Gastrocnemius medialis (tissue), 4 donors: Measurements from ENCODE around the gene XRN2. TPM values are rescaled to one million over a fixed set of nuclear protein-coding genes. Genes with fewer than 3 reads are reported as not detected.

Source experiments
- ATAC-seq, 2 donors: fragments of 150-250 bp; one replicate each; pipeline ENCODE4 v1.9.1; 2016
- DNase-seq, 2 donors: peaks; one replicate each; pipeline ENCODE4 v3.0.0-alpha.2; 2019
- H3K27ac ChIP-seq, 4 donors: fragments of 200-600 bp; sonication (generic); 1 replicate in 1 of 4; 2 replicates in 3 of 4; pipeline ENCODE4 v1.5.1; 2016 to 2018; ENCODE audit warnings: mild to moderate bottlenecking in 2 of 4, moderate library complexity in 1 of 4
- H3K27me3 ChIP-seq, 3 donors: fragments of 200-600 bp; sonication (generic) in 2 of 3; 1 replicate in 1 of 3; 2 replicates in 2 of 3; pipeline versions ENCODE4 v1.5.1 to v1.6.0; 2016 to 2019; ENCODE audit warnings: mild to moderate bottlenecking in 1 of 3, moderate library complexity in 1 of 3
- H3K36me3 ChIP-seq, 2 donors: fragments of 200-600 bp; sonication (generic) in 1 of 2; one replicate each; pipeline ENCODE4 v1.5.1; 2017 to 2018
- H3K4me1 ChIP-seq, 2 donors: fragments of 200-600 bp; sonication (generic) in 1 of 2; one replicate each; pipeline ENCODE4 v1.5.1; 2016 to 2017; ENCODE audit warnings: mild to moderate bottlenecking in 2 of 2
- H3K4me3 ChIP-seq, 4 donors: fragments of 200-600 bp; sonication (generic) in 3 of 4; 1 replicate in 1 of 4; 2 replicates in 3 of 4; pipeline ENCODE4 v1.5.1; 2016 to 2019; ENCODE audit warnings: mild to moderate bottlenecking in 2 of 4
- H3K9me3 ChIP-seq, 3 donors: fragments of 200-600 bp; sonication (generic) in 2 of 3; 1 replicate in 1 of 3; 2 replicates in 2 of 3; pipeline ENCODE4 v1.5.1; 2016 to 2019
- POLR2A ChIP-seq, 2 donors: fragments of 450-650 bp; IDR thresholded peaks; one replicate each; pipeline ENCODE4 v1.6.1; 2017; ENCODE audit warnings: antibody characterized with exemption in 2 of 2, mild to moderate bottlenecking in 2 of 2, moderate library complexity in 2 of 2
- in situ Hi-C, 4 donors: fragments of 200-750 bp; cut with MboI; loops; one replicate each; pipeline versions ENCODE4 v1.15.0 to v1.8.0; 2017; ENCODE audit warnings: low sequenced_read_pairs in 4 of 4
- intact Hi-C: fragments of 100-400 bp; cut with DNase I; formaldehyde crosslinking; loops from one replicate; pipeline ENCODE4 v1.15.1; 2023; ENCODE audit warnings: low total_unique reads
- total RNA-seq, 4 donors: library from RNA; depleted of rRNA; stranded (reverse); fragments of >200 nt; gene quantifications; one replicate each; pipeline versions ENCODE4 v1.1.0 to v1.2.3, GENCODE V29; 2016
- TF ChIP-seq, protein P1 (sequence below), 5 experiments: fragments of 450-650 bp in 3 of 5; fragments of 200-600 bp in 2 of 5; sonication (generic) in 2 of 5; IDR thresholded peaks in 4 of 5; conservative IDR thresholded peaks in 1 of 5; 1 replicate in 4 of 5; 2 replicates in 1 of 5; pipeline ENCODE4 v1.5.1; 2016 to 2019; ENCODE audit warnings: antibody characterized with exemption in 5 of 5, mild to moderate bottlenecking in 3 of 5, moderate library complexity in 3 of 5

The XRN2 gene
- total RNA-seq, 4 donors from 2014 or later, result 42.0 to 68.4 (median 52.3) TPM

GRCh38 chr20:21391185-21391971 lies 88.2 kb downstream of the XRN2 start:
- no peak for DNase-seq
- no peaks in the 10 kb centered on the region for H3K9me3 ChIP-seq
- H3K27me3 ChIP-seq, result peaks cover 40 to 55% (median 46%) of the 10 kb centered on the region in 3 donors
- peaks cover 0 to 30% of the 10 kb centered on the region in 2 donors for H3K36me3 ChIP-seq
- no peak for ATAC-seq
- intact Hi-C loops, result no loop called here
- H3K27ac ChIP-seq, result no peak overlapping the region
- no peak overlapping the region for H3K4me3 ChIP-seq
- H3K4me1 ChIP-seq, result no peaks in the 10 kb centered on the region
- TF ChIP-seq, protein P1, sequence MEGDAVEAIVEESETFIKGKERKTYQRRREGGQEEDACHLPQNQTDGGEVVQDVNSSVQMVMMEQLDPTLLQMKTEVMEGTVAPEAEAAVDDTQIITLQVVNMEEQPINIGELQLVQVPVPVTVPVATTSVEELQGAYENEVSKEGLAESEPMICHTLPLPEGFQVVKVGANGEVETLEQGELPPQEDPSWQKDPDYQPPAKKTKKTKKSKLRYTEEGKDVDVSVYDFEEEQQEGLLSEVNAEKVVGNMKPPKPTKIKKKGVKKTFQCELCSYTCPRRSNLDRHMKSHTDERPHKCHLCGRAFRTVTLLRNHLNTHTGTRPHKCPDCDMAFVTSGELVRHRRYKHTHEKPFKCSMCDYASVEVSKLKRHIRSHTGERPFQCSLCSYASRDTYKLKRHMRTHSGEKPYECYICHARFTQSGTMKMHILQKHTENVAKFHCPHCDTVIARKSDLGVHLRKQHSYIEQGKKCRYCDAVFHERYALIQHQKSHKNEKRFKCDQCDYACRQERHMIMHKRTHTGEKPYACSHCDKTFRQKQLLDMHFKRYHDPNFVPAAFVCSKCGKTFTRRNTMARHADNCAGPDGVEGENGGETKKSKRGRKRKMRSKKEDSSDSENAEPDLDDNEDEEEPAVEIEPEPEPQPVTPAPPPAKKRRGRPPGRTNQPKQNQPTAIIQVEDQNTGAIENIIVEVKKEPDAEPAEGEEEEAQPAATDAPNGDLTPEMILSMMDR (IDR thresholded peaks at IDR 0.05 in 4 of 5, conservative IDR thresholded peaks at IDR 0.05 in 1 of 5), result no peak
- TF ChIP-seq POLR2A (IDR thresholded peaks at IDR 0.05), result no peak
- in situ Hi-C loops, result no loop called here

DNA sequence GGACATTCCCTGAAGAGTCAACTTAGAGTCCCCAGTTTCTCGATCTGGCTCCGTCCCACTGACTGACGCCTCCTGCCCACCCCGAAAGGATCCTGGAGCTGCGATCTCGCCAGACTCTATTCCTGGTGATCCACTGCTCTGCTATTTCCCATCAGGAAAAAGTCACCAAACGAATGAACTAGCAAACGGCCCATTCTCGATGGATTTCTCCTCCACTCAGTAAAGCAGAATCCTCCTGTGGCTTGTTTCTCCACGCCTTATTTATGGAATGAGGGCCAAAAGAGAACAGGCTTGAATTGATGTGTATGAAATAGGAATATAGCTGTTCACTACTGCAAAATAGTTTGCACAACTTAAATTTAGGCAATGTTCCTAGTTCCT lies 88.8 kb downstream of the XRN2 start:
- Histone ChIP-seq H3K27me3 (peaks cover 45 to 60% (median 48%) of the 10 kb centered on the region in 3 donors), H3K36me3 (peaks cover 0 to 24% of the 10 kb centered on the region in 2 donors), H3K4me3 (no peak overlapping the region), H3K9me3 (no peaks in the 10 kb centered on the region), H3K27ac (no peak overlapping the region), H3K4me1 (no peaks in the 10 kb centered on the region)
- no peak for DNase-seq
- intact Hi-C loops (no loop called here), in situ Hi-C loops (no loop called here)
- ATAC-seq, result no peak
- no peak for TF ChIP-seq POLR2A (IDR thresholded peaks at IDR 0.05)
- TF ChIP-seq, protein P1 (IDR thresholded peaks at IDR 0.05 in 4 of 5, conservative IDR thresholded peaks at IDR 0.05 in 1 of 5), result no peak

DNA sequence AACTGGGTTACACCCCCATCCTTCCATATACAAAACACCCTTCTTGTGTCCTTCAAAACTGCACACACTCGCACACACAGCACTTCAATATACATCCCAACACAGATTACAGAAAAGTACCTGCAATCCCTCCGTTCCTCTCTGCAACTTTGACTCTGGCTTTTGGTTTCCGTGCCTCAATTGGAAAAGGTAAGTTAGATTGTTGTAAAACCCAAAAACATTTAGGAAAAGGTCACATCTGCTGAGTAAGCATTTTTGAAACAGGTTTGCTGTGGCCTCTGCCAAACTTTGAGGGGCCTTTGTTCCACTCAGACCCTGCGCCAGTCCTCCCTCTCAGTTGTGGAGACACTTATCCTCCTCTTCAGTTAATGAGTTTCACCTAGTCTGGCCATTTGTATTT lies 90.0 kb downstream of the XRN2 start:
- Histone ChIP-seq H3K9me3 (no peaks in the 10 kb centered on the region), H3K4me3 (no peak overlapping the region), H3K4me1 (no peaks in the 10 kb centered on the region), H3K36me3 (peaks cover 0 to 16% of the 10 kb centered on the region in 2 donors), H3K27ac (no peak overlapping the region), H3K27me3 (peaks cover 56 to 71% (median 57%) of the 10 kb centered on the region in 3 donors)
- in situ Hi-C loops, result no loop called here
- ATAC-seq (no peak), DNase-seq (no peak)
- intact Hi-C loops, result no loop called here
- TF ChIP-seq, protein P1 (IDR thresholded peaks at IDR 0.05 in 4 of 5, conservative IDR thresholded peaks at IDR 0.05 in 1 of 5), result no peak
- no peak for TF ChIP-seq POLR2A (IDR thresholded peaks at IDR 0.05)

DNA sequence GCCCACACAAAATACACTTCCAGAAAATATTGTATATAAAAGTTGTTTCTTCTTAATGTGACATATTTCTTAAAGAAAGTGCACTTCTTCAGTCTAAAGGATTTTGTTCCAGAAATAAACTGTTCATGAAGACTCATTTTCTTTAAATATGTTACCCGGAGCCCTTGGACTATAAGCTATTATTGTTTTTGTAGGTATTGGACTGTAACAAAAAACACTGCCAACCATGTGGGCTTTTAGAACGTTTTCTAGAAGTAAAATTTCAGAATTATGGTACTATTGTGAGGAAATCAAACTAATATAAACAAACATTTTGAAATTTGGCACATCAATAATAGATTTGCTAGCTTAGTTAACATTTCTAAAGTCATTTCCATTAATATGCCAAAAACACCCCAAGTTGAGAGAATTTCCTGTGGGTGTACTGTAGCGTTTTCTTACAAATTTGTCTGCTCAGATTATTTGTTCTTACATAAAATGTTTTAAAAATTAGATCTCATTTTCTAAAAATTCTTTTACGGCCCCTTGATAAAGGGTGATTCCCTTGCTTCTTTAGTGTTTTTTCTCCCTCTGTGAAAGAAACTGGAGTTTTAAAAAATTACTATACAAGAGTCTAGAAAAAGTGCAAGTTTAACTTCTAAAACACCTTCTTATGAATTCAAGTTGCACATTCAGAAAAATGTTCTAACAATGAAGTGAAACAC lies 90.8 kb downstream of the XRN2 start:
- Histone ChIP-seq H3K36me3 (peaks cover 0 to 8% of the 10 kb centered on the region in 2 donors), H3K4me3 (no peak overlapping the region), H3K27ac (no peak overlapping the region), H3K27me3 (peaks cover 64 to 79% (median 65%) of the 10 kb centered on the region in 3 donors), H3K4me1 (no peaks in the 10 kb centered on the region), H3K9me3 (no peaks in the 10 kb centered on the region)
- ATAC-seq, result no peak
- intact Hi-C loops, result no loop called here
- in situ Hi-C loops, result no loop called here
- DNase-seq, result no peak
- TF ChIP-seq POLR2A (IDR thresholded peaks at IDR 0.05), result no peak
- TF ChIP-seq, protein P1 (IDR thresholded peaks at IDR 0.05 in 4 of 5, conservative IDR thresholded peaks at IDR 0.05 in 1 of 5), result no peak
